ENCODE results near the gene MPHOSPH9. TPM values are rescaled to one million over a fixed set of nuclear protein-coding genes. Genes with fewer than 3 reads are reported as not detected.
A peak's percentile ranks its signal among the peaks of the same experiment; 100 is the strongest.

Gene MPHOSPH9
- total RNA-seq, 1 donor from 2014 or later = 21.8 TPM

GRCh38 chr12:123109319-123109772, 123.6 kb downstream of the MPHOSPH9 start:
- H3K27me3 ChIP-seq (ENCODE audit: low read depth) = no peaks in the 10 kb centered on the region
- H3K9me3 ChIP-seq = no peaks in the 10 kb centered on the region
- no peaks in the 10 kb centered on the region for H3K36me3 ChIP-seq
- DNase-seq (no peak), ATAC-seq (no peak)
- intact Hi-C loops (cut with DNase I) = no loop called here
- H3K4me1 ChIP-seq = peaks cover 47% of the 10 kb centered on the region
- no peak for TF ChIP-seq CTCF (IDR thresholded peaks at IDR 0.05)
- peak overlapping the region; percentile 18 for H3K27ac ChIP-seq
- H3K4me3 ChIP-seq = no peak overlapping the region

GRCh38 chr12:123108682-123109066, 124.3 kb downstream of the MPHOSPH9 start:
- Histone ChIP-seq H3K4me1 (peaks cover 45% of the 10 kb centered on the region), H3K27ac (peak overlapping the region; percentile 79), H3K27me3 (ENCODE audit: low read depth) (no peaks in the 10 kb centered on the region), H3K9me3 (no peaks in the 10 kb centered on the region), H3K36me3 (no peaks in the 10 kb centered on the region), H3K4me3 (no peak overlapping the region)
- intact Hi-C loops (cut with DNase I) = no loop called here
- DNase-seq (no peak), ATAC-seq (no peak)
- no peak for TF ChIP-seq CTCF (IDR thresholded peaks at IDR 0.05)

GRCh38 chr12:123107926-123108681, 124.8 kb downstream of the MPHOSPH9 start:
- DNase-seq = no peak
- peaks cover 48% of the 10 kb centered on the region for H3K4me1 ChIP-seq
- no peak overlapping the region for H3K4me3 ChIP-seq
- no peaks in the 10 kb centered on the region for H3K9me3 ChIP-seq
- TF ChIP-seq CTCF (IDR thresholded peaks at IDR 0.05) = no peak
- no peaks in the 10 kb centered on the region for H3K36me3 ChIP-seq
- no peaks in the 10 kb centered on the region for H3K27me3 ChIP-seq (ENCODE audit: low read depth)
- H3K27ac ChIP-seq = peak overlapping the region; percentile 79
- intact Hi-C loops (cut with DNase I) = no loop called here
- no peak for ATAC-seq

- Histone ChIP-seq H3K4me3 (no peak overlapping the region), H3K4me1 (peaks cover 61% of the 10 kb centered on the region), H3K27ac (peak overlapping the region; percentile 79), H3K27me3 (ENCODE audit: low read depth) (no peaks in the 10 kb centered on the region), H3K36me3 (no peaks in the 10 kb centered on the region), H3K9me3 (no peaks in the 10 kb centered on the region)
- DNase-seq = peak; percentile 71
- TF ChIP-seq CTCF (IDR thresholded peaks at IDR 0.05) = no peak
- ATAC-seq = peak; percentile 41 to 84
- intact Hi-C loops (cut with DNase I) = no loop called here
Observed at GRCh38 chr12:123106640-123107359, 126.1 kb downstream of the MPHOSPH9 start.

GRCh38 chr12:123105211-123105826, 127.6 kb downstream of the MPHOSPH9 start:
- no peak for TF ChIP-seq CTCF (IDR thresholded peaks at IDR 0.05)
- Histone ChIP-seq H3K36me3 (no peaks in the 10 kb centered on the region), H3K4me1 (peaks cover 76% of the 10 kb centered on the region), H3K27me3 (ENCODE audit: low read depth) (no peaks in the 10 kb centered on the region), H3K27ac (peak overlapping the region; percentile 79), H3K4me3 (peak overlapping the region; percentile 23), H3K9me3 (no peaks in the 10 kb centered on the region)
- intact Hi-C loops (cut with DNase I) = no loop called here
- DNase-seq (no peak), ATAC-seq (no peak)
